CD4-positive, alpha-beta T cell treated with Interleukin-4 for 4 hours (primary cell): ENCODE data around the gene TMEM117.
"Not testable (repeated sequence)": the region's sequence is repeated elsewhere in the genome, so short reads cannot be mapped to it uniquely, and the experiment has no call there.

Source experiments
- DNase-seq: peaks from one replicate; pipeline ENCODE4 v3.0.0-alpha.2; 2020

Gene TMEM117

DNA sequence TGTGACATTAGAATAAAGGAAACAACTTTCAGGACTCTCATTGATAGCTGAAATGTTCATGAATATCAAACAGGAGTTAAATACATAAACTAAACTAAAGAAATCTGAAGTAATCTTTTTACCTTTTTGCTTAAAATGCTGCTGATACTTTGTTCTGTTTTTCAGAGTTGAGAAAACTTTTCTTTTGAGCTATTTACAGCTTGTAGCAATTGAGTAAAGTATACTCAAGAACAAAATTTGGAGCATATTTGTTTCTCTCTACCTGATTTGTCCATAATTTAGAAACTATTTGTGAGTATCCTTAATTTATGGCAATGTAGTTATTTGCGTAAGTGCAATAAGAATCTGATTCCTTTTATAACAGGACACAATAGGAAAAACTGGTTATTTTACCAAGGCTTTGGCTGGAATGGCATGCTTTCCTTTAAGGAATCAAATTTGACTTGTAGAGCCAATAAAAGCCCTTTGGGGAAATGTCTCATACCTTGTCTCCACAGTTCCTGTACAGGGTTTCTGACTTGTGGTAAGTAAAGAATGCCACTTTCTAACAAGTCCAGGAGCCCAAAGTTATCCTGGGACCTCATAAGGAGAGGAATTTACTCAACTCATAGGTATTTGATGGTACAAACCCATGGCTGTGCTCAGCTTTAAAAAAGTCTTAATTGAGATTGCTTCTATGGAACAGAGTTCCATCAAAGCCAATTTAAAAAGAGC lies 195.7 kb downstream of the TMEM117 start:
- no peak for DNase-seq

DNA sequence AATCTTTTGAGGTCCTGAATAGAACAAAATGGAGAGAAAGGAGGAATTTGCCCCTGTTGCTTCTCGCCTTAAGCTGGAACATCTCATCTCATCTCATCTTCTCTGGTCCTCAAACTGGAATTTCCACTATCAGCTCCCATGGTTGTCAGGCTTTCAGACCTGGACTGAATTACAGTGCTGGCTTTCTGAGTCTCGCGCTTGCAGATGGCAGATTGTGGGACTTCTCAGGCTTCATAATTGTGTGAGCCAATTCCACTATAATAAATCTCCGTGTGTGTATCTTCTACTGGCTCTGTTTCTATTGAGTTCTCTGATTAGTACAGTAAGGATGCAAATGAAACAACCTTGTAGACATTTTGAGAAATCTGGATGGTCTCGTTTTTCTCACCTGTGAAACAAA lies 199.0 kb downstream of the TMEM117 start:
- DNase-seq = no peak

GRCh38 chr12:44036875-44037443 lies 201.1 kb downstream of the TMEM117 start:
- DNase-seq = no peak

- DNase-seq = no peak
Observed at GRCh38 chr12:44038411-44038810, 202.5 kb downstream of the TMEM117 start.

- DNase-seq = not testable (repeated sequence)
Observed at GRCh38 chr12:44044491-44044890, 208.6 kb downstream of the TMEM117 start.

DNA sequence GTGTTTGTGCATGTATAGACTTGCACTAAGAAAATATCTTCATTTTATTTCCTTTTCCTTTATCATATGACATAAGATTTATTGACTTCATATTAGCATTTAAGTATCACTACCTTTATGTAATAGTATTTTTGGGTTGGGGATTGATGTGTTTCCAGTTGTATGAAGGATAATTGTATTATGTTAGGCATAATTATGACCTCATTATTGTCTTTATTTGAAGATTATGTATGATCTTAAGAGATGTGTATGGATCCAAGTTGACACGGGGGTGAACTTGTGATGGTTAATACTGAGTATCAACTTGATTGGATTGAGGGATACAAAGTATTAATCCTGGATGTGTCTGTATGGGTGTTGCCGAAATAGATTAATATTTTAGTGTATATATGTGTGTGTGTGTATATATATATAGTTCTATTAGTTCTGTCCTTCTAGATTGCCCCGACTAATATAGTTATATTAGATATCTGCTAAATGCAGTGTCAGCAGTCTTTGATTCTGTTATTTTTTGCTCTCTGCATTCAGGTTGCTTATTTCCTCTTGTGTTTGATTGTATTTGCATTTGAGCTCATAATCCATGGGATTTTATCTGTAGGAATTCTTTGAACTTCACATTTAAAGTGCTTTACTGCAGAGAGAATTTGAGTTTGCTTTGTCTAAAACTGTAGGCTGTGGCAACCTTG lies 211.0 kb downstream of the TMEM117 start:
- no peak for DNase-seq

- no peak for DNase-seq
Observed at GRCh38 chr12:44052554-44052953, 216.7 kb downstream of the TMEM117 start.

GRCh38 chr12:44053549-44054127 lies 217.8 kb downstream of the TMEM117 start:
- DNase-seq = no peak

DNA sequence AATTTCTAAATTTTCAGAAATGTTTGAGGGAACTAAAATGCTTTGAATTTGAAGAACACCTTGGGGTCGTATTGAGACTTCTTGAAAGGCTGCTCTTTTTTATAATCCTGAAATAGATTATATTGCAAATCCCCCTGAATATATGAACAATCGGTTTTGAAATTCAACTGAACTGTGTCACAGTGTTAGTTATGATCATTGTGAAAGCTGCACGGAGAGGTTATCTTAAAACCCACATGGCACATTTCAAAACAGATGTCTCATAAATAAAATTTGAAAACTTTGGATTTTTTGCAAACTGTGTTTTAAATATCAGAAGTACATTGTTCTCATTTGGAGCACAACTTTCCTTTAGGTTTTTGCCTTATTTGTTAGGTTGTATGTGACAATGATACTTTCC lies 218.4 kb downstream of the TMEM117 start:
- DNase-seq = no peak

GRCh38 chr12:44058366-44058765 lies 222.5 kb downstream of the TMEM117 start:
- DNase-seq = no peak

DNA sequence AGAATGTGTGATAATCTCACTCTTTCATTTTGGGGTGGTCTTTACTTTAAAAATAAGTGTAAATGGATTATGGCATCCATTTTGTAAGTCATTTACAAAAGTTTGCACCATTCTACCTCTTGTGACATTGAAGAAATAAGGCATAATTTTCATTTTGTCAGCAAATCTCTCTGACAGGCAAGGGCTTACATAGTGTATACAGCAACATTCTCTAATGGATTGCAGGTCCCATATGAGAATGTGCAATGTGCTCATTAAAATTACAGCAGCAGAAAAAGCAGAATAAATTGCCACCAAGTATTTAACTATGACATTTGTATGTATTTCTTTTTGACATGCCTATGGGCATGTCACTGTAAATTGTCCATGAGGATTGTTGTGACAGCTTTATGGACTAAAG lies 223.6 kb downstream of the TMEM117 start:
- no peak for DNase-seq

GRCh38 chr12:44063671-44064070 lies 227.8 kb downstream of the TMEM117 start:
- DNase-seq = no peak

DNA sequence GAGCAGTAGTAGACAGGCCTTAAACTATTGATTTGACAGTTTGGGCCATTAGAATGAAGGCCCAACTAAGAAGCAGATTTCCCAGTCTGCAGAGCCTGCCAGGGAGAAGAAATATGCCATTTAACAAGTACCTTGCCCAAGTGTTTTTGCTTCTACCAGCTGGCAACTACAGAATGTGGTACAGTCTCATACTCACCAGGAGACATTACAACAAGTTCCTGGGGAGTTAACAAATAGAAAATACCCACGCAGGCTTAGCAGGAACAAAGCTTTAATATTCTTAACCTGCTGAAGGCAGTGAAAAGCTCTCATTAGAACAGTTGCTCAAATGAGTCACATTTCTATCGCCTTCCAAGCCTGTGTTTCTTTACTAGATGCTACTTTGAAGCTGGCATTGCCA lies 241.0 kb downstream of the TMEM117 start:
- DNase-seq = no peak

- DNase-seq = no peak
Observed at GRCh38 chr12:44077294-44077693, 241.4 kb downstream of the TMEM117 start.

- no peak for DNase-seq
Observed at GRCh38 chr12:44078273-44078672, 242.4 kb downstream of the TMEM117 start.

DNA sequence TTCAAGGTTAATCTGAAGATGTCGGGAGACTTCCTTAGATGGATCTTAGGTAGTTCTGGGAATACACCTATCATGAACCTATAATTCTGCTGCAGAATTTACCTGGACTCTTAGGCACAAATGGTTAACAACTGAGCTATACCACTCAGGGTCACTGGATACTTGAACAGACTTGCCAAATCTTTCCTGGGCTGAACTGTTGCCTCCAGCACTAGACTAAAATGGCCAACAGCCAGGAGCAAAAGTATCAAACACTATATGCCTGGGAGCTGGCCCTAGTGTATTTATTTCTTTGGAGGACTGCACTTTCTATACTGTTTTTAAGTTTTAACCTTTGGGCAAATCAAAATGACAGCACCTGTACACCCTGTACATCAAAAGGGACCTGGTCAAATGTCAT lies 252.8 kb downstream of the TMEM117 start:
- DNase-seq = no peak

GRCh38 chr12:44091948-44092606 lies 256.2 kb downstream of the TMEM117 start:
- no peak for DNase-seq

- DNase-seq = no peak
Observed at GRCh38 chr12:44098786-44099185, 262.9 kb downstream of the TMEM117 start.

DNA sequence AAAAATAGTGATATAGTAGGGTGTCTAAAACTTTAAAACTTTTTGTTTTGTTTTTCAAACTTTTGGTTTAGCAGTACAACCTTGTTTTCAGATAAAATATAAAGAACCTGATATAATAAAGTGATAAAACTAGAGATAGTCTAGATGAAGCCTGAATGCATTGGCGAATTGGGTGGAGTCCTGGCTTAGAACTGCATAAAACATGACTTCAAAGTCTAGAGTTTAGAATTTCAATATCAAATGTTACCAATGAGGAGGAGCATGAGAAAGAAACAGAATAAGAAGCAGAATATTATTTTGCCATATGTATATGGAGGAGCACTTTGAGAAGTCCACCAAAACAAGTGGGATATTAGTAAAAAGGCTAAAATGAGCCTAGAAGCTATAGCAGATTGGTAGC lies 263.6 kb downstream of the TMEM117 start:
- no peak for DNase-seq

GRCh38 chr12:44100264-44100663 lies 264.4 kb downstream of the TMEM117 start:
- no peak for DNase-seq

DNA sequence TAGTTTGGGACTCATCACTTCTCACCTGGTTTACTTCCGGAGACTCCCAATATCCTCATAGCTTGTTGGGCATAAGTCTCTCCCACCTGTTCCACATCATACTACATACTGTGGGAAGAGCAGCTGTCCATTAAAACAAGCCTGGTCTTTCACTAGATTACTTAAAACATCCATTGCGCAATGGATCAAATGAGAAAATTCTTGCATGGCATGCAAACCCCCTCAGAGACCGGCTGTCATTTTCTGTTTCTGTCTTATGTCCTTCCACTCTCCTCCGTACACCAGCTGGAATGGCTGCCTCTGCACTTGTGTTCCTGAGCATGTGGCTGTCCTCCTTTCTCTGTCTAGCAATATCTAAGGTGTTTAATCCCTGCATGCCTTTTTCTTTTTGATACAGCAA lies 265.6 kb downstream of the TMEM117 start:
- DNase-seq = no peak

DNA sequence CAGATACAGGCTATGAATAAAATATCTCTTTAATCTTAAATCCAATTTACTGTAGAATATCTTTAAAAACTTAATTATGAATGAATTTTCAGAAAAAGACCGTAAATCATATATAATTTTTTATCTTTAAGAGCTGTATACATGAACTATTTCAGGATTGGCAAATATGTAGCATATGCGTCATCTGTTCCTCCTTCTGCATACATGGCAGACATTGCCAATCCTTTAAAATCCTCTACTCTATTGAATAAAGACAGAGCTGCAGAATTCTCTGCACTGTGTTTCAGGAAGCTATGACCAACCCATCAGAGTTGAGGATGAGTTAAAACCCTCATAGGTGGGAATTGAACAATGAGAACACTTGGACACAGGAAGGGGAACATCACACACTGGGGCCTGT lies 279.0 kb downstream of the TMEM117 start:
- DNase-seq = no peak

DNA sequence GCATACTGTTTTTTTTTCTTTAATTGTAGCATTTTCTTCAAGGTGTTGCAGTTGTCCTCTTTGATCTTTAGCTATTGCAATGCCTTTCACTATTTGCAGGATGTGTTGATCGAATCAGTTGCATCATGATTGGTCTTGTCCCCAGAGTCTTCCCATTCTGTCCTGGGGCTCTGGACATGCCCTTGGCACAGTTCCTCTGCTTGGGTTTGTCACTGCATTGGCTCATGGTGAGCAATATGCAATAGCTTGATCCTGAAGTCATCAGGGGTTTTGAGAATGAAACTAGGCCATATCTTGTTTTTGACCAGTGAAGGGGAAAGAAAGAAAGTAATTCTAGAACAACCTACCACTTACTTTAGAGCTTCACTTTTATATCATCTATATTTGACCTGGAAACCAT lies 281.5 kb downstream of the TMEM117 start:
- no peak for DNase-seq

DNA sequence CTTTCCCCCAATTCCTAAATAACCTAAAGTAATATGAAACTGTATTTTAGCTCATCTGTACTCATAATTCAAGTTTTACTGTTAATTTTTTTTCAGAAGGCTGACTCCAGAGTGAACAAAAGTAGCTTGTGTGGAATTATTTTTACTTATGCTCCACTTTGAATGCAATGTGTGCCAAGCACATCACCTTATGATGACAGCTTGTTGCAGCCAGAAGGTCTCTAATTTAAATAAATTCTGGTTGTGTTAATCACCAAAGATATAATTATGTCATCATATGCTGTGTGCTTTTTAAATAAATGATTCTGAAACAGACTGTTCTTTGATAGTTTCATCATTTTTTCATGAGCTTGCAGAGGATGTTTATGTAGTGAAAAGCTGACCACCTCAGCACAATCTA lies 283.1 kb downstream of the TMEM117 start:
- no peak for DNase-seq
